ENCODE results near the gene HAGH.

HAGH gene

GRCh38 chr16:1760911-1761310 lies 65.7 kb downstream of the HAGH start:
- no peak for DNase-seq

DNA sequence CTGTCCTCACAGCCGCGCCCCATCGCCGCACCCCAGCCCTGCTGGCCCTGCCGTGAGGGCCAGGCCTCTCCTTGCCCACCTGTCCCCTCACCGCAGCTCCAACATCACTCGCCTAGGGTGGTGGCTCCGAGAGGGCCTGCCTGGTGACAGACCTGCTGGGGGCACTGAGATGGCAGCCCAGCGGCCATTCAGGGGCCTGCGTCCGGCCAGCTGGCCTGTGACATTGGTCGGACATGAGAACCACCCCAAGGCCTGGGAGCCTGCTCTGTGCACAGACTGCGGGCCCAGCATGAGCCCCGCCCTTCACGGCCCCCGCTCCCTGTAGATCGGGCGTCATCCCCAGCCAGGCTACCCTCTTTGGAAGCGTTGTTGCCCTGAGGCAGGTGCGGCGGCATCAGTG lies 67.1 kb downstream of the HAGH start:
- DNase-seq, result no peak

DNA sequence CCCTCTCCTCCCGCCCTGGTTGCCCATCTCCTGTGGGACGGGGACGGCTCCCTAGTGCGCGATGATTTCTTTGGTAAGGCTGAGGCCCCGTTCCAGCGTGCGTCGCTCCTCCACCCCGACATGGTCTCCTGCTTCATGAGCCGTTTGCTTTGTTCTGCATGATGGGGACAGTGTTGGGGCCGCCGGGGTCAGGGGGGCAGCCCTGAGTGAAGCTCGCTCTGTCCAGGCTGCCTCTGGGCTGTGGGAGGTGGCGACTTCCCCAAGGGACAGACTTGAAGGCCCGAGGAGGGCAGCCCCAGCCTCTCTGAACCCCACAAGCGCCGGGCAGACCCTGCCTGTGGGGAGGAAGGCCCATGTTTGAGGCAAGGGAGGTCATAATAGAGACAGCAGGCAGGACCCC lies 67.7 kb downstream of the HAGH start:
- DNase-seq, result no peak

- DNase-seq, result no peak
These were observed 68.7 kb downstream of the HAGH start for GRCh38 chr16:1757714-1758461.
